ENCODE data around the gene KLHL3. TPM values are rescaled to one million over a fixed set of nuclear protein-coding genes. Genes with fewer than 3 reads are reported as not detected.

The KLHL3 gene
- total and polyA plus RNA-seq, 9 donors: 2.6 to 4.8 (median 4.0) TPM

GRCh38 chr5:137627293-137627692 is 108.6 kb downstream of the KLHL3 start:
- Histone ChIP-seq H3K4me1 (ENCODE audit: control insufficient read depth, insufficient read depth, low read length) (peaks cover 13% of the 10 kb centered on the region), H3K27ac (ENCODE audit: low read length) (no peak overlapping the region)
- WGBS (ENCODE audit: insufficient coverage): no CpG with 5 or more reads among the region's 3 CpGs

GRCh38 chr5:137624786-137625349 is 111.0 kb downstream of the KLHL3 start:
- no peak for DNase-seq
- H3K27ac ChIP-seq (ENCODE audit: low read length): no peak overlapping the region
- no peaks in the 10 kb centered on the region for H3K27me3 ChIP-seq (ENCODE audit: control insufficient read depth, insufficient read depth, low read length)
- H3K36me3 ChIP-seq (ENCODE audit: control insufficient read depth, insufficient read depth, low read length): no peaks in the 10 kb centered on the region
- H3K9me3 ChIP-seq (replicated peaks; ENCODE audit: control insufficient read depth, low read depth, low read length): no peaks in the 10 kb centered on the region
- H3K4me3 ChIP-seq (ENCODE audit: low read length): no peak overlapping the region
- WGBS (ENCODE audit: insufficient coverage): 65% methylated on average over 2 of the region's 5 CpGs
- peaks cover 22% of the 10 kb centered on the region for H3K4me1 ChIP-seq (ENCODE audit: control insufficient read depth, insufficient read depth, low read length)

More at GRCh38 chr5:137627293-137627692, 108.6 kb downstream of the KLHL3 start:
- Histone ChIP-seq H3K27me3 (ENCODE audit: control insufficient read depth, insufficient read depth, low read length) (no peaks in the 10 kb centered on the region), H3K36me3 (ENCODE audit: control insufficient read depth, insufficient read depth, low read length) (no peaks in the 10 kb centered on the region), H3K9me3 (replicated peaks; ENCODE audit: control insufficient read depth, low read depth, low read length) (peaks cover 4% of the 10 kb centered on the region), H3K4me3 (ENCODE audit: low read length) (no peak overlapping the region)
- no peak for DNase-seq

GRCh38 chr5:137622850-137623249 is 113.0 kb downstream of the KLHL3 start:
- peaks cover 22% of the 10 kb centered on the region for H3K4me1 ChIP-seq (ENCODE audit: control insufficient read depth, insufficient read depth, low read length)
- DNase-seq: peak; percentile 76
- no peaks in the 10 kb centered on the region for H3K27me3 ChIP-seq (ENCODE audit: control insufficient read depth, insufficient read depth, low read length)
- H3K27ac ChIP-seq (ENCODE audit: low read length): no peak overlapping the region
- no peak overlapping the region for H3K4me3 ChIP-seq (ENCODE audit: low read length)
- WGBS (ENCODE audit: insufficient coverage): 81% methylated on average over 2 of the region's 5 CpGs
- no peaks in the 10 kb centered on the region for H3K36me3 ChIP-seq (ENCODE audit: control insufficient read depth, insufficient read depth, low read length)
- H3K9me3 ChIP-seq (replicated peaks; ENCODE audit: control insufficient read depth, low read depth, low read length): no peaks in the 10 kb centered on the region

- Histone ChIP-seq H3K4me3 (ENCODE audit: low read length) (no peak overlapping the region), H3K36me3 (ENCODE audit: control insufficient read depth, insufficient read depth, low read length) (no peaks in the 10 kb centered on the region)
- 75% methylated on average over 5 of the region's 10 CpGs for WGBS (ENCODE audit: insufficient coverage)
Observed at GRCh38 chr5:137621861-137622823, 113.7 kb downstream of the KLHL3 start.

GRCh38 chr5:137621306-137621705 is 114.6 kb downstream of the KLHL3 start:
- no peaks in the 10 kb centered on the region for H3K36me3 ChIP-seq (ENCODE audit: control insufficient read depth, insufficient read depth, low read length)
- H3K4me3 ChIP-seq (ENCODE audit: low read length): no peak overlapping the region
- DNase-seq: no peak
- peak overlapping the region; percentile 17 for H3K27ac ChIP-seq (ENCODE audit: low read length)
- no CpG with 5 or more reads among the region's 3 CpGs for WGBS (ENCODE audit: insufficient coverage)
- H3K9me3 ChIP-seq (replicated peaks; ENCODE audit: control insufficient read depth, low read depth, low read length): no peaks in the 10 kb centered on the region
- peaks cover 22% of the 10 kb centered on the region for H3K4me1 ChIP-seq (ENCODE audit: control insufficient read depth, insufficient read depth, low read length)
- H3K27me3 ChIP-seq (ENCODE audit: control insufficient read depth, insufficient read depth, low read length): no peaks in the 10 kb centered on the region

More at GRCh38 chr5:137621861-137622823, 113.7 kb downstream of the KLHL3 start:
- Histone ChIP-seq H3K9me3 (replicated peaks; ENCODE audit: control insufficient read depth, low read depth, low read length) (no peaks in the 10 kb centered on the region), H3K27ac (ENCODE audit: low read length) (peak overlapping the region; percentile 17), H3K27me3 (ENCODE audit: control insufficient read depth, insufficient read depth, low read length) (no peaks in the 10 kb centered on the region), H3K4me1 (ENCODE audit: control insufficient read depth, insufficient read depth, low read length) (peaks cover 22% of the 10 kb centered on the region)
- DNase-seq: peak; percentile 23

- H3K27ac ChIP-seq (ENCODE audit: low read length): no peak overlapping the region
- H3K36me3 ChIP-seq (ENCODE audit: control insufficient read depth, insufficient read depth, low read length): no peaks in the 10 kb centered on the region
- H3K27me3 ChIP-seq (ENCODE audit: control insufficient read depth, insufficient read depth, low read length): no peaks in the 10 kb centered on the region
- WGBS (ENCODE audit: insufficient coverage): 69% methylated on average over 6 of the region's 12 CpGs
- peaks cover 22% of the 10 kb centered on the region for H3K4me1 ChIP-seq (ENCODE audit: control insufficient read depth, insufficient read depth, low read length)
- DNase-seq: peak; percentile 62
- H3K4me3 ChIP-seq (ENCODE audit: low read length): no peak overlapping the region
- no peaks in the 10 kb centered on the region for H3K9me3 ChIP-seq (replicated peaks; ENCODE audit: control insufficient read depth, low read depth, low read length)
Observed at GRCh38 chr5:137619191-137619870, 116.6 kb downstream of the KLHL3 start.

DNA sequence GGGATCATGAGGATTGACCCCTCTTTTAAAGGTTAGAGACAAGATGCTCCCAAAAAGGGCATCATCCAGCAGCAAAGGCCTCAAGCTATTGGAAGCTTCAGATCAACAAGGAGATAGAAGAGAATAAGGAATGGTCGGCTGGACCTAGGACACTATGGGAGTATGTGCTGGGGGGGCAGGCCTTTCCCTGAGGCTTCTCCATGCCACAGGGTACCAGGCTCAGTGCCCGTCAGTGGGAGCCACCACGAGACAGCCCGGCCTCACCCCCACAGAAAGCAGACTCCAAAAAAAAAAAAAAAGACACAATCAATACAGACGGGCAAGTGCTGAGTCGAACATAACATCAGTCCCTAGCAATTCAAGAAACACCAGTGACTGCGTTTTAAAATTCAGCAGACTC is 117.4 kb downstream of the KLHL3 start:
- no peak for DNase-seq
- H3K27ac ChIP-seq (ENCODE audit: low read length): no peak overlapping the region
- no CpG with 5 or more reads among the region's 7 CpGs for WGBS (ENCODE audit: insufficient coverage)
- no peaks in the 10 kb centered on the region for H3K36me3 ChIP-seq (ENCODE audit: control insufficient read depth, insufficient read depth, low read length)
- H3K9me3 ChIP-seq (replicated peaks; ENCODE audit: control insufficient read depth, low read depth, low read length): no peaks in the 10 kb centered on the region
- H3K4me1 ChIP-seq (ENCODE audit: control insufficient read depth, insufficient read depth, low read length): peaks cover 22% of the 10 kb centered on the region
- H3K4me3 ChIP-seq (ENCODE audit: low read length): no peak overlapping the region
- no peaks in the 10 kb centered on the region for H3K27me3 ChIP-seq (ENCODE audit: control insufficient read depth, insufficient read depth, low read length)

GRCh38 chr5:137617528-137618205 is 118.2 kb downstream of the KLHL3 start:
- no peak overlapping the region for H3K4me3 ChIP-seq (ENCODE audit: low read length)
- peaks cover 19% of the 10 kb centered on the region for H3K4me1 ChIP-seq (ENCODE audit: control insufficient read depth, insufficient read depth, low read length)
- no peak for DNase-seq
- 67% methylated on average over 1 of the region's 7 CpGs for WGBS (ENCODE audit: insufficient coverage)
- H3K9me3 ChIP-seq (replicated peaks; ENCODE audit: control insufficient read depth, low read depth, low read length): no peaks in the 10 kb centered on the region
- no peak overlapping the region for H3K27ac ChIP-seq (ENCODE audit: low read length)
- no peaks in the 10 kb centered on the region for H3K36me3 ChIP-seq (ENCODE audit: control insufficient read depth, insufficient read depth, low read length)
- H3K27me3 ChIP-seq (ENCODE audit: control insufficient read depth, insufficient read depth, low read length): no peaks in the 10 kb centered on the region

DNA sequence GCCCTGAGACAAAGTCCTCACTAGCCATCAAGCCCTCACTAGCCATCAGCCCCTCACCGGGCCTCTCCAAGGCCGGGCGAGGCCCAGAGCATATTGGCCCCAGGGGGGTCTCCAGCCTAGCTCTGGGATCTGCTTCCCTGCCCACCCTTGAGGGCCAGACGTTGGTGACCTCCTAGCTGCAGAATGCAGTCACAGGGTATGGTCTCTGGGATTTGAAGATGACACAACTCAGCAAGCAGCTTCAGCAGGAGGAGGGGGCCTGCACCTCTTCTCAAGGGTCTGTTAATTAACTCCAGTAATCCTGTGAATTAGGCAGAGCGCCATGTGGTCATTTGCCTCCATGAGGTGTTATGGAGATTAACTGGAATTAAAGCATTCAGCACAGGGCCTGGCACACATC is 119.8 kb downstream of the KLHL3 start:
- Histone ChIP-seq H3K27me3 (ENCODE audit: control insufficient read depth, insufficient read depth, low read length) (no peaks in the 10 kb centered on the region), H3K4me3 (ENCODE audit: low read length) (no peak overlapping the region), H3K27ac (ENCODE audit: low read length) (no peak overlapping the region), H3K9me3 (replicated peaks; ENCODE audit: control insufficient read depth, low read depth, low read length) (no peaks in the 10 kb centered on the region), H3K36me3 (ENCODE audit: control insufficient read depth, insufficient read depth, low read length) (no peaks in the 10 kb centered on the region), H3K4me1 (ENCODE audit: control insufficient read depth, insufficient read depth, low read length) (peaks cover 3% of the 10 kb centered on the region)
- no peak for DNase-seq
- WGBS (ENCODE audit: insufficient coverage): 55% methylated on average over 4 of the region's 5 CpGs

Data from muscle of leg (tissue), 11 donors.